Jurkat, Clone E6-1 (cell line): Measurements from ENCODE around the gene RAB8B.

Source experiments
- DNase-seq: peaks from one replicate; pipeline ENCODE4 v3.0.0-alpha.2; 2011; ENCODE audit warnings: low read depth, low spot score
- H3K4me3 ChIP-seq: 2 replicates; pipeline ENCODE4 v1.5.1; 2011; ENCODE audit warnings: mild to moderate bottlenecking, low read length, control low read depth, moderate library complexity

RAB8B gene

GRCh38 chr15:63291507-63291906 lies 102.1 kb downstream of the RAB8B start:
- no peak overlapping the region for H3K4me3 ChIP-seq
- no peak for DNase-seq

DNA sequence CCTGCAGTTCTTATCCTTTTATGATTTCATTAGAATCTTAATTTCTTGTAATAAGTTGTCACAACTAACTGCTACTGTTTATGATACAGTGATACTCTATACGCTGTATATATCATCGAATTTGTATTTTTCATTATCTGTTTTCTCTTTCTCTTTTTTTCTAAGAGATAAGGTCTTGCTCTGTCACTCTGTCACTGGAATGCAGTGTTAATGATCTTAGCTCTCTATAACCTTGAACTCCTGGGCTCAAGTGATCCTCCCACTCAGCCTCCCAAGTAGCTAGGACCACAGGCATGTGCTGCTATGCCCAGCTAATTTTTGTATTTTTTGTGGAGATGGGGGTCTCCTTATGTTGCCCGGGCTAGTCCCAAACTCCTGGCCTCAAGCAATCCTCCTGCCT lies 102.8 kb downstream of the RAB8B start:
- H3K4me3 ChIP-seq, result no peak overlapping the region
- DNase-seq, result no peak

- no peak overlapping the region for H3K4me3 ChIP-seq
- DNase-seq, result no peak
Measured at GRCh38 chr15:63292771-63293170, 103.4 kb downstream of the RAB8B start.

DNA sequence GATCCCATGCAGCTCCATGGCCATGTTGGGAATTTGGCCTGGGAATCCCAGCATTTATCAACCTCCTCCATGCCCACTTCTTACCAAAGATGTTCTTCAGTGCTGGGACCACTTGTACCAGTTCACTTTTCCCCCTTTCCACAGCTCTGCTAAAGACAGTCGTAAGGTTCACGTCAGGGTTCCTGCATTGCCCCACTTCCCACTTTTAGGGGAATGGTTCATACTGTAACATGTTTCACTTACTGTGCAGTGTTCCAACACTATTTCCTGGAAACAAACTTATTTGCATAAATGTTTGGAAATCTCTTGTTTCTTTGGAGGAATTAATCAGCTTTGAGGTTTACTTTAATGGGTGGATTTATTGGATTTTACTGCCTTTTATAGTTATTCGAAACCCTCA lies 105.0 kb downstream of the RAB8B start:
- no peak for DNase-seq
- no peak overlapping the region for H3K4me3 ChIP-seq

DNA sequence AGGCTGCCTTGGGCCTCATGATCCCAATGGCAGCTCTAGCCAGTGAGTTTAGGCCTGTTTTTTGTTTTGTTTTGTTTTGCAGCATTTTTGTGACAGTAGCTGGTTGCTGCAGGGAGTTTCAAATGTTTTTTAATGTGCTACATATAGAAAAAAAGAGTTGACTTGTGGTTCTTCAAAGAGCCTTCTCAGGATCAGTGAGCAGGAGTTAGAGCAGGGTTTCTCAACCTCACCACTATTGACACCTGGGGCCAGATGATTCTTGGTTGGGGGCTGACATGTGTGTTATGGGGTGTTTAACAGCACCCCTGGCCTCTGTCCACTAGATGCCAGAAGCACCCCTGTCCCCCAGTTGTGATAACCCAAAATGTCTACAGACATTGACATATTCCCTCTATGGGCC lies 105.9 kb downstream of the RAB8B start:
- DNase-seq, result peak; percentile 14
- no peak overlapping the region for H3K4me3 ChIP-seq

- H3K4me3 ChIP-seq, result no peak overlapping the region
- DNase-seq, result no peak
Measured at GRCh38 chr15:63296195-63296594, 106.8 kb downstream of the RAB8B start.

DNA sequence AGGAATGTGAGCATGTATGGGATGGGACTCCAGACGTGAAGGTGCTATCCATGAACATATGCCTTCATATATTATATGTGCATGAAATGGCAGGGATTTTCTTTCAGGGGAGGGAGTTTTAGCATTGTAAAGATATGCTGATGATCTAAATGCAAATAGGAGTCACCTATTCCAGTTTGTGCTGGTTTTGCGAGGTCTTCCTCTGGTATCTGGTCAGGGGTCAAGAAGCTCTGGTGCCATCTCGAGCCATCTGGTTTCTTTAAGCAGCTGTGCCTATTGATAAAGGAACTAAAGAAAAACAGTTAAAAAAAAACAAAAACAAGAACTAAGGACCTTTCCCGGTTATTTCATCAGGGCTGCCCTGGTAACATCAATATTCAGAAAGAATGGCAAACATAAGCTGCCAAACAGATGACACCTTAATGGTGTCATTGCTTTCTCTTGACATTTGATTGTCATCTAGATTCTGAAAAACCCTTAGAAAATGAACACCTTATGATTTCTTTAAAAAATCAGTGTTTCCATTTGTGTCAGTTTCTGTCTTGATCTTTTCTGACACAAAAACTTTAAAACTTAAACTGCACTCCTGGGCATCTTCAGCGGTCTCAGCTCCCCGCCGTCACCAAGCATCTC lies 110.7 kb downstream of the RAB8B start:
- no peak for DNase-seq
- no peak overlapping the region for H3K4me3 ChIP-seq

- no peak overlapping the region for H3K4me3 ChIP-seq
- no peak for DNase-seq
Measured at GRCh38 chr15:63301088-63301487, 111.7 kb downstream of the RAB8B start.

- H3K4me3 ChIP-seq, result no peak overlapping the region
- DNase-seq, result no peak
Measured at GRCh38 chr15:63305260-63305659, 115.9 kb downstream of the RAB8B start.

DNA sequence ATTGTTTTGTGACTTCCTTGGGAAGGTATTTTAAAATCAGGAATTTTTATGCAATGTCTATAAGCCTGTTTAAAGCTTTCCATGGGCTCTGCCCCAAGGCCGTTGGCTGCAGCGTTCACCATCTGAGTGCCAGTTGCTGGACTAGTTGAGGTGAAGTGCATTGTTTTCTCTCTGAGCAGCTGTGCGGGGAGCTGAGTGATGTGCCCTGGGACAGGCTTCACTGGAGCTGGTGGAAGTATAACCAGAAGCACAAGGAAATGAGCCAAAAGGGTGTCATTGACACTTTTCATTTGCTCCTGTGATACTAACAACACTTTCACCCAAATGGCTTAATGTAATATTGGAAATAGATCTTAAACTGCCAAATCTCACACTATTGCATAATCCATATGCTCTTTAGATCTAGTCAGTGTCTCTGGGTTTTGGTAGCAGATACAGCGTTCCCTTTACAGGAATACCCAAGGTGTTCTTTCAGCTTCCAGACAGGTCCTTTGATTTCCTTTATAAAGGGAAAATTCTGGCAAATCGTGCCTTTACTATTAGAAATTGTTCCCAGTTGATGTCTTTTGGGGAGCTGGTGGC lies 117.2 kb downstream of the RAB8B start:
- H3K4me3 ChIP-seq, result no peak overlapping the region
- DNase-seq, result no peak

DNA sequence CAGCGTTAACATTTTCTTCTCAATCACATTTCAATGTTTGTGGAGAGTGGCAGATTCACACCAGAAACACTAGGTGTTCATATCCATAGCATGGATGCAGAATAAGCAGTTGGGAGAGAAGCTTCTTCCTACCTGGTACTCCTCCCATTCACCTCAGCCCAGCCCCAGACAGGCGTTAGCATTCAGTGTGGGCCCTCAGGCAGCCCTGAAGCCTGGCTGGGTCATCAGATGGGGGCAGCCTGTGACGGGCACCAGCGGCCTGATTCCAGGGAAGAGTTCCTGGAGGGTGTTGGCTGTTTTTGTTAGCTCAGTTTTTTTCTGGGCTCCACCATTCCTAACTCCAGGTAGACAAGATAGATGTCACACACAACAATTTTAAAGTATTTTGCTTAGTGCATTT lies 119.1 kb downstream of the RAB8B start:
- no peak for DNase-seq
- H3K4me3 ChIP-seq, result no peak overlapping the region

DNA sequence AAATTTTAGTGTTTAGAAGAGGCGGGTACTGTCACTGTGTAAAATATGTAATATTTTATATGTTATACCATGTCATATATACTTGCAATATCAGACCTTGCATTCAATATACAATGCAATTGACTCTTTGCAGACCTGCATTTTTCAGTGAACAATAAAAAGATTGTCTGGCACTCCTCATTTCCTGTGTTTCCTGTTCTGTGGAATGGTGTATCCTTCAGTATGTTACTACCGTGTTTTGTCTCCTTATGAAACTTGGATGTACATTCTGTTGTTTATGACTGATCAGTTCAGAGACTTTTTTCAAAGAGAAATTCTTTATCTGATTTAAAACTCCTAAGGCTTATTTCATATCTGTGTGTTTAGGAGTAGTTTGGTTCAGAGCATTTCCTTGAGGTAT lies 119.5 kb downstream of the RAB8B start:
- no peak for DNase-seq
- no peak overlapping the region for H3K4me3 ChIP-seq

DNA sequence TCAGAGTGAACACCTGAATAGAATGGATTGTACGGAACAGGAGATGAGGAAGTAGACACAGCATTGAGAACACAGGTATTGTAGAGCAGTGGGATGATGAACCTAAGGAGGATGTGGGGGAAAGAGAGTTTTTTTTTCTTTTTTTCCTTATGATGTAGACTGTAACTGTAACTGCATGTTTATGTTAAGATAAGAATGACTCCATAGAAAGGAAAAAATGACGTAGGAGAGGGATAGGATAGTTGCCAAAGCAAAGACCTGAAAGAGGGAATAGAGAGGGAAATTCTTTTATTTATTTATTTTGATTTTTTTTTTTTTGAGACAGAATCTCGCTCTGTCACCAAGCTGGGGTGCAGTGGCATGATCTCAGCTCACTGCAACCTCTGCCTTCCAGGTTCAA lies 121.2 kb downstream of the RAB8B start:
- DNase-seq, result no peak
- H3K4me3 ChIP-seq, result no peak overlapping the region

DNA sequence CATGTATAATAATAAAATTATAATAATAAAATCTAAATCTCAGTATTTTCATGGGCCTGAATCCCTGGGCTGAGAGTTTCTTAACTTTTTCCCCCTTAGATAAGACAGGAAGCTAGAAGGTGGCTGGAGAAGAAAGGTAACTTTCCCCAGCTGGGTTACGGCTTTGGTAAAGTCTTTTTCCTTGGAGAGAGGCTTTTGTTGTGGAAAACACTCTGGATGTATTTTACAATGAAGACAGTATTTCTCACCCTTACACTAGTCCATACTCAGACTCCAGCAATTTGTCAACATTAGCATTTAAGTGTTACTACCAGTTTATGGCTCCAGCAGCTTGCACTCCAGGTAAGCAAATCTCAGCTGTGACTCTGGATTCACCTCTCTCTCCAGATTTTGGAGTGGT lies 122.9 kb downstream of the RAB8B start:
- no peak overlapping the region for H3K4me3 ChIP-seq

DNA sequence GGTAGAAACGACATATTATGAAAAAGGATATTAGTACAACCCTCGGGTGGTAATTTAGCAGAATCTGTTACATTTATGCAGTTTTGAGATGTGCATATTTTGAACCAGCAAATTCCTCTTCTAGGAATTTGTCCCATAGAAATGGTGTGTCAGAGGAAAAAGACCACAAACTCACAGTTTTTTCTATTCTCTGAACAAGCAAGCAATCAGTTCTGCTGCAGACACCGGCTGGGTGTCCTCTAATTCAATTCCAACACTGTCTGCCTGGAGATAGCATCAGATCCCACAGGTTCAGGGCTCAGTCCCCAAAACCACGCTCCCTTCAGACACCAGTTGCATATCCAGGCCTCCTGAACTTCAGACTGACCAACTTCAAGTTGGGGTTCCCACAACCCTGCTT lies 124.4 kb downstream of the RAB8B start:
- no peak for DNase-seq
- H3K4me3 ChIP-seq, result no peak overlapping the region

More for the DNA sequence above, 122.9 kb downstream of the RAB8B start:
- DNase-seq, result no peak

- no peak for DNase-seq
- H3K4me3 ChIP-seq, result no peak overlapping the region
Measured at GRCh38 chr15:63314409-63314808, 125.0 kb downstream of the RAB8B start.
